ENCODE measurements around the gene ZNF691.

GRCh38 chr1:42820813-42821212 lies 25.6 kb upstream of the ZNF691 start:
- TF ChIP-seq ZNF274 (IDR thresholded peaks at IDR 0.05; ENCODE audit: low read depth, low read length) (no peak), SUZ12 (IDR thresholded peaks at IDR 0.05; ENCODE audit: extremely low read depth, insufficient read depth, insufficient read length) (no peak), YY1 (IDR thresholded peaks at IDR 0.05; ENCODE audit: insufficient read depth, insufficient read length) (no peak)

Data from NT2/D1 (cell line).